WI38 (cell line): Measurements from ENCODE around the gene PROC.

ENCODE experiments used
- H3K4me3 ChIP-seq: 2 replicates; pipeline ENCODE4 v1.5.1; 2011; ENCODE audit warnings: low read depth, mild to moderate bottlenecking, control low read depth, low read length
- TF ChIP-seq, protein P1 (sequence below): IDR thresholded peaks from 2 replicates; pipeline ENCODE4 v1.5.1; 2012; ENCODE audit warnings: low read depth, mild to moderate bottlenecking, control low read depth, low read length

The PROC gene

DNA sequence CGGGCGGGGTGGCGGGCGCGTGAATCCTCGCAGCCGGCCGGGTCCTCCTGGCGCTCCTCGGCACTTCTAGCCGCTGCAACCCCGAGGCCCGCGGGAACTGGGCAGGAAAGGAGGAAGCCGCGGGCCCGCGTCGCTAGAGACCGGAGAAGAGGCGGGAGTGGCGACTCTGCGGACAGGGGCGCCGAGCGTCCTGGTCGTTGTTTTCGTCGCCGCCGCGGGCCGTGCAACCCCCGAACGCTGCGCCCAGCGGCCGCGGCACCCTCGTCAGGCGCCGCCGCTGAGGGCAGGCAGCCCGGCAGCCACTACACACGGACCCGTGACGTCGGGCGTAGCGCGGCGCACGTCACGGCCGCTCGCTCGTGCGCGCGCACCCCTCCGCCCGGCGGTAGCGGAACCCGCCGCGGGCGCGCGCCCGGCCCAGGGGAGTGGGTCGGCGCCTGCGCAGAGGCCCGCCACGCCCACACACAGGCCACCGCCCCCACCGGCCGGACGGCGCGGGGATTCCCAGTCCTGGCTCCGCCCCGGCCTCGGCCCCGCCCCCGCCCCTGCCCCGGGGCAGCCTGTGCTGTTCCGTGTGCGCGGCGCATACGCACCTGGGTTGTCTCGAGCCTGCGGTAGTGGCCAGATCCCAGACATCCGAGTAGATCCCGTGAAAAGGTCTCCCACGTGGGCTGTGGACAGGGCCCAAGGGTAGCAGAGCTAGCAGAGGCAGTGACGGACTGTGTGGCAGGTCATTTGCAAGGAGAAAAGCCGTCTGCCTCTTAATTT lies 30.4 kb upstream of the PROC start, which contains the start of gene MAP3K2:
TSS of gene MAP3K2 (minus strand) at position 321 of the 768 bp plus-strand sequence. CDS start 44,846 bp downstream, outside the sequence.
- H3K4me3 ChIP-seq = peak within 1 kb of the TSS; percentile 84
- TF ChIP-seq, protein P1, sequence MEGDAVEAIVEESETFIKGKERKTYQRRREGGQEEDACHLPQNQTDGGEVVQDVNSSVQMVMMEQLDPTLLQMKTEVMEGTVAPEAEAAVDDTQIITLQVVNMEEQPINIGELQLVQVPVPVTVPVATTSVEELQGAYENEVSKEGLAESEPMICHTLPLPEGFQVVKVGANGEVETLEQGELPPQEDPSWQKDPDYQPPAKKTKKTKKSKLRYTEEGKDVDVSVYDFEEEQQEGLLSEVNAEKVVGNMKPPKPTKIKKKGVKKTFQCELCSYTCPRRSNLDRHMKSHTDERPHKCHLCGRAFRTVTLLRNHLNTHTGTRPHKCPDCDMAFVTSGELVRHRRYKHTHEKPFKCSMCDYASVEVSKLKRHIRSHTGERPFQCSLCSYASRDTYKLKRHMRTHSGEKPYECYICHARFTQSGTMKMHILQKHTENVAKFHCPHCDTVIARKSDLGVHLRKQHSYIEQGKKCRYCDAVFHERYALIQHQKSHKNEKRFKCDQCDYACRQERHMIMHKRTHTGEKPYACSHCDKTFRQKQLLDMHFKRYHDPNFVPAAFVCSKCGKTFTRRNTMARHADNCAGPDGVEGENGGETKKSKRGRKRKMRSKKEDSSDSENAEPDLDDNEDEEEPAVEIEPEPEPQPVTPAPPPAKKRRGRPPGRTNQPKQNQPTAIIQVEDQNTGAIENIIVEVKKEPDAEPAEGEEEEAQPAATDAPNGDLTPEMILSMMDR = no peak

DNA sequence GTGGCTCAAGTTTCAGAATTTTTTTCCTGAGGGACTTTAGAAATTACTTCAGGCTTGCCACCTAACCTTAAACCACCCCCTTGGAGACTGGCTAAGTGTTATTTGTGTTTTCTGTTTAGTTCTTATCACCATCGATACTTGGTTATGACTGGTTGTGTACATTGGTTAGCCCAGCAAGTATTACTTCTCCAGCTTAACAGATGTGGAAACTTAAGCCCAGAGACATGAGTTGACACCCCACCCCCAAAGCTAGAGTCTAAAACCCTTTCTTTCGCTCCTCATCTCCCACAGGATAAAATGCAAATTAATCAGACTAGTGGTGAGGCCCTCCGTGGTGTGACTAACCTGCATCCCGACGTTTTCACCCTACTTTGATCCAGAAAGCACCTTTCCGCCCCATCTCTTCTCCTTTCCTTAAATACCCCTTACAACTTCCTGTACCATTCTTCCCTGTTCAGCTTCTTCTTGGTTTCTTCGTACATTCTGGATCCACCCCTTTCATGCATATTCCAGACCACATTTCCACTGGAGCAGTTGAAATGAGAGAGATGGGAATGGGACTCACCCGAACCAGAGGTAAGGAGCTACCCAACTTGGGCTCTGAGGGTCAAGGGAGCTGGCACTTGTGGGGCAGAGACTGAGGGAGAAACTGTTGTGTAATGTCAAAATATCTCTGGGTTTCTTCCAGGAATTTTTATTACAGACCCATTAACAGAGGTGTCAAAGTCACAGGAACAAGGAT lies 29.6 kb upstream of the PROC start:
- H3K4me3 ChIP-seq = peak overlapping the region; percentile 66
- TF ChIP-seq, protein P1 = no peak

DNA sequence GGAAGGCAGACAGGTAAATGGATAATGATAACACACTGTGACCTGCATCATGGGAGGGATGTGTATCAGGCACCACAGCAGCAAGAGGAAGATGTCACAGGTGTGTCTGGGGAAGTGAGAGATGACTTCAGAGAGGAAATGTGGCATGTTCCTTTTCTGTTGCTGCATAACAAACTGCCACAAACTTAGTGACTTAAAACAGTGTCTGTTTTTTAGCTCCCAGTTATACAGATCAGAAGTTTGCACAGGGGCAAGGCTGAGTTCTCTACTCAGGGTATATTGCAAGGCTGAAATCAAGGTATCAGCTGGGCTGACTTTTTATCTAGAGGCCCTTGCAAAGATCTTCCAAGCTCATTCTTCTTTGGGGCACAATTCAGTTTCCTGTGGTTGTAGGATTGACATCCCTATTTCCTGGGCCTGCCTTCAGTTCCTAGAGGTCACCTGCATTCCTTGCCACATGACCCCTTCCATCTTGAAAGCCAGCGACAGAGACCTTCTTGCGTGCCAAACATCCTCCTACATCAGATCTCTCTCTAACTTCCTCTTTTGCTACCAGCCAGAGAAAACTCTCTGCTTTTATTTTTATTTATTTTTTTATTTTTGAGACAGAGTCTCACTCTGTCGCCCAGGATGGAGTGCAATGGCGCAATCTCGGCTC lies 28.3 kb upstream of the PROC start:
- no peak overlapping the region for H3K4me3 ChIP-seq
- TF ChIP-seq, protein P1 = no peak

DNA sequence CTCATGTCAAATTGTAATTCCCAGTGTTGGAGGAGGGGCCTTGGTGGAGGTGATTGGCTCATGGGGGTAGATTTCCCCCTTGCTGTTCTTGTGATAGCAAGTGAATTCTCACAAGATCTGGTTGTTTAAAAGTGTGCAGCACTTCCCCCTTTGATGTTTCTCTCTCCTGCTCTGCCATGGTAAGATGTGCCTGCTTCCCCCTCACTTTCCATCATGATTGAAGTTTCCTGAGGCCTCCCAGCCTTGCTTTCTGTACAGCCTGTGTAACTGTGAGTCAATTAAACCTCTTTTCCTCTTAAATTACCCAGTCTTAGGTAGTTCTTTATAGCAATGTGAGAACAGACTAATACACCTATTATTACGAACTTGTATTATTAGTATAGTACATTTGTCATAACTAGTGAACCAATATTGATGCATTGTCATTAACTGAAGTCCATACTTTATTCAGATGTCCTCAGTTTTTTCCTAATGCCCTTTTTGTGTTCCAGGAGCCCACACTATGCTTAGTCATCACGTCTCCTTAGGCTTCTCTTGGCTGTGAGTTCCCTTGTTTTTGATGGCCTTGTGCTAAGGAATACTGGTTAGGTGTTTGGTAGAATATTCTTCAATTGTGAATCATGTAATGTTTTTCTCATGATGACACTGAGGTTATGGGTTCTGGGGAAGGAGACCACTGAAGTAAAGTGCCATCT lies 25.9 kb upstream of the PROC start:
- H3K4me3 ChIP-seq = no peak overlapping the region
- TF ChIP-seq, protein P1 = no peak

DNA sequence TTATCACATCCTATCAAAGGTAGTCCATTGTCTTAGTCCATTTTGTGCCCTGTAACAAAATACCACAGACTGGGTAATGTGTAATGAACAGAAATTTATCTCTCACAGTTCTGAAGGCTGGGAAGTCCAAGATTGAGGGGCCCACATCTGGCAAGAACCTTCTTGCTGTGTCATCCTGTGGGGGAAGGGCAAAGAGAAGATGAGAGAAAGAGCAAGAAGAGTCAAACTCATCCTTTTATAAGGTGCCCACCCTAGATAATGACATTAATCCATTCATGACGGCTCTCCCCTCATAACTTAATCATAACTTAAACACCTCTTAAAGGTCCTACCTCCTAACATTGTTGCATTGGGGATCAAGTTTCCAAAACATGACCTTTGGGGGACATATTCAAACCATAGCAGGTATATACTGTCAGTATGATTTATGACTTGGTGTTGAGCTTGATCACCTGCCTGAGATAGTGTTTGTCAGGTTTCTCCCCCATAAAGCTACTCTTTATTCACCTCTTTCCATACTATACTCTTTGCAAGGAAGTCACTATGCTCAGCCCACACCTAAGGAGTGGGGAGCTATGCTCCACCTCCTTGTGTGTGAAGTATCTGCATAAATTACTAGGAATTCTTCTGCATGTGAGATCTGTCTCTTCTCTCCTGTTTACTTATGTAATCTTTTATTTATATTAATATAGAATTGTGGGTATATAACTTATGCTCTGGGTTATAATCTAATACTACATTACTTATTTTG lies 25.2 kb upstream of the PROC start:
- H3K4me3 ChIP-seq = no peak overlapping the region
- TF ChIP-seq, protein P1 = no peak

DNA sequence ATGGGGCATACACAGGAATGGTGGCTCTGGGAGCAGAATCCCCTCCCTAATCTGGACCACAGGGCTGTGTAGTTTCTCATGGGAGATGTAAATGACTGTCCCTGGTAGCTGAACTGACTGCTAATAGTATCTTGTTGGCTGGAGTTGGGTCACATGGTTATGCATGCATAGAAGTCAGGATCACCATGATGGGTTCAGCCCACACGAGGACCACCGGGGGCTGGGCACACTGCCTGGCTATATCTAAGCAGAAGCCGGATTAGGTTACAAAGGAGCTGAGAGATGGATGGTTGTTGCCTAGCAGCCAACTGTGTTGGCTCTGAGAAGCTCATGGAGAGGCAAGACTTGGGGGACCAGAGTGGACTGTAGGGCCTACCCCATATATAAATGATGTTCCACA lies 23.7 kb upstream of the PROC start:
- TF ChIP-seq, protein P1 = no peak

More for the DNA sequence above, 23.7 kb upstream of the PROC start:
- no peak overlapping the region for H3K4me3 ChIP-seq
